B cell (primary cell): ENCODE measurements around the gene RAP1GDS1. TPM values are rescaled to one million over a fixed set of nuclear protein-coding genes. Genes with fewer than 3 reads are reported as not detected.

Source experiments
- ATAC-seq: fragments of 200-7000 bp; cut with Tn5 transposase; one replicate; pipeline ENCODE4 v1.10.0; 2021; ENCODE audit warnings: low read depth, mild to moderate bottlenecking, moderate number of reproducible peaks, moderate library complexity
- CTCF ChIA-PET: fragments of 350-600 bp; sonication (Branson Sonifier 250); formaldehyde crosslinking; loops from one replicate; lab custom pipeline; 2021; ENCODE audit warnings: antibody characterized with exemption, inconsistent platforms; lab: Charles Lee
- POLR2A ChIA-PET: fragments of 350-600 bp; sonication (Branson Sonifier 250); formaldehyde crosslinking; loops from one replicate; lab custom pipeline; 2021; ENCODE audit warnings: antibody characterized with exemption; lab: Charles Lee
- DNase-seq: peaks from one replicate; pipeline ENCODE4 v3.0.0; 2013
- H2AFZ ChIP-seq: 2 replicates; pipeline ENCODE4 v1.6.1; 2012; ENCODE audit warnings: mild to moderate bottlenecking, low read depth, low read length; ENCODE audit not compliant: insufficient read depth, poor library complexity, severe bottlenecking
- H3K27ac ChIP-seq, 2 donors: 1 replicate in 1 of 2; 2 replicates in 1 of 2; pipeline ENCODE4 v1.5.1; 2012 to 2013; ENCODE audit warnings: low read length in 2 of 2, mild to moderate bottlenecking in 2 of 2, moderate library complexity in 1 of 2
- H3K27me3 ChIP-seq, 4 experiments: fragments of 200-600 bp in 1 of 4; sonication (generic) in 1 of 4; replicated peaks in 1 of 4; 1 replicate in 2 of 4; 2 replicates in 2 of 4; pipeline versions ENCODE4 v1.6.1 to v1.7.0; 2013 to 2016; ENCODE audit warnings: low read length in 3 of 4, mild to moderate bottlenecking in 2 of 4, mixed read lengths in 1 of 4, moderate library complexity in 1 of 4; ENCODE audit not compliant: insufficient read depth in 4 of 4, control insufficient read depth in 3 of 4; ENCODE audit errors: control extremely low read depth in 1 of 4
- H3K36me3 ChIP-seq, 2 experiments: replicated peaks in 1 of 2; 1 replicate in 1 of 2; 2 replicates in 1 of 2; pipeline versions ENCODE4 v1.6.1 to v1.7.1; 2013; ENCODE audit warnings: low read length in 1 of 2; ENCODE audit not compliant: insufficient read depth in 2 of 2, control insufficient read depth in 1 of 2; ENCODE audit errors: control extremely low read depth in 1 of 2, extremely low read depth in 1 of 2
- H3K4me1 ChIP-seq, 2 donors: fragments of 200-600 bp in 1 of 2; sonication (generic) in 1 of 2; 1 replicate in 1 of 2; 2 replicates in 1 of 2; pipeline versions ENCODE4 v1.5.1 to v1.6.1; 2013 to 2017; ENCODE audit warnings: low read length in 2 of 2; ENCODE audit not compliant: control insufficient read depth in 2 of 2, insufficient read depth in 2 of 2
- H3K4me2 ChIP-seq: replicated peaks from 2 replicates; pipeline ENCODE3; 2012; ENCODE audit warnings: mild to moderate bottlenecking, low read depth, low read length; ENCODE audit not compliant: poor library complexity, severe bottlenecking
- H3K4me3 ChIP-seq, 5 experiments: fragments of 200-600 bp in 1 of 5; sonication (generic) in 1 of 5; 1 replicate in 3 of 5; 2 replicates in 2 of 5; pipeline versions ENCODE4 v1.5.1 to v1.7.0; 2011 to 2016; ENCODE audit warnings: low read length in 4 of 5, mild to moderate bottlenecking in 4 of 5, low read depth in 2 of 5, control low read depth in 1 of 5, moderate library complexity in 1 of 5; ENCODE audit not compliant: insufficient read depth in 1 of 5; ENCODE audit errors: control extremely low read depth in 1 of 5, extremely low read depth in 1 of 5
- H3K79me2 ChIP-seq: fragments of 200-600 bp; sonication (generic); one replicate; pipeline ENCODE4 v1.6.0; 2016; ENCODE audit warnings: low read length; ENCODE audit not compliant: control insufficient read depth, insufficient read depth
- H3K9ac ChIP-seq: fragments of 200-600 bp; sonication (generic); 2 replicates; pipeline ENCODE4 v1.6.1; 2017; ENCODE audit warnings: mild to moderate bottlenecking, low read length, moderate library complexity
- H3K9me3 ChIP-seq, 3 donors: one replicate each; pipeline versions ENCODE4 v1.6.1 to v1.7.1; 2013; ENCODE audit warnings: low read length in 2 of 3; ENCODE audit not compliant: control insufficient read depth in 2 of 3, insufficient read depth in 1 of 3; ENCODE audit errors: control extremely low read depth in 1 of 3
- H4K20me1 ChIP-seq: 2 replicates; pipeline ENCODE4 v1.6.0; 2012; ENCODE audit warnings: mild to moderate bottlenecking, low read length; ENCODE audit not compliant: insufficient read depth, control insufficient read depth, poor library complexity, severe bottlenecking
- H3K27ac Mint-ChIP-seq: one replicate; pipeline ENCODE4 v1.8.0; 2021; ENCODE audit warnings: mixed read lengths
- H3K27me3 Mint-ChIP-seq: one replicate; pipeline ENCODE4 v1.8.0; 2021; ENCODE audit warnings: mixed read lengths
- H3K4me1 Mint-ChIP-seq: one replicate; pipeline ENCODE4 v1.8.0; 2021; ENCODE audit warnings: mixed read lengths
- H3K4me3 Mint-ChIP-seq: one replicate; pipeline ENCODE4 v1.8.0; 2021; ENCODE audit warnings: mixed read lengths
- H3K9me3 Mint-ChIP-seq: one replicate; pipeline ENCODE4 v1.8.0; 2022; ENCODE audit warnings: mixed read lengths; ENCODE audit not compliant: insufficient read depth
- EZH2 ChIP-seq: IDR thresholded peaks from 2 replicates; pipeline ENCODE4 v1.6.1; 2012; ENCODE audit warnings: borderline replicate concordance, low read depth, mild to moderate bottlenecking, moderate library complexity, low read length; ENCODE audit not compliant: insufficient read depth, poor library complexity, severe bottlenecking
- WGBS: methylation state at CpG from one replicate; pipeline ENCODE4 v1.1.5; 2013; ENCODE audit warnings: missing lambda C conversion rate; ENCODE audit not compliant: insufficient coverage; 5-methylcytosine and 5-hydroxymethylcytosine counted together
- intact Hi-C: fragments of 100-400 bp; cut with micrococcal nuclease; formaldehyde crosslinking; loops from one replicate; pipeline ENCODE4 v1.10.0; 2022
- polyA plus RNA-seq: library from polyadenylated mRNA; depleted of rRNA; stranded (reverse); fragments of >200 nt; gene quantifications from 2 replicates; pipeline ENCODE4 v1.2.3, GENCODE V29; 2012
- total RNA-seq, 2 donors: library from RNA; stranded (reverse); fragments of 120-200 nt in 1 of 2; gene quantifications; 1 replicate in 1 of 2; 2 replicates in 1 of 2; pipeline versions ENCODE4 v1.2.3 to v1.2.4, GENCODE V29; 2013 to 2022
- TF ChIP-seq, protein P1 (sequence below): fragments of 200-600 bp; IDR thresholded peaks from one replicate; pipeline ENCODE4 v1.8.0; 2022; ENCODE audit warnings: antibody characterized with exemption, mild to moderate bottlenecking

RAP1GDS1 gene
- total and polyA plus RNA-seq, 2 donors (not counting 1 experiment from before 2014, with no cell fraction given) = 23.6 to 66.3 TPM

DNA sequence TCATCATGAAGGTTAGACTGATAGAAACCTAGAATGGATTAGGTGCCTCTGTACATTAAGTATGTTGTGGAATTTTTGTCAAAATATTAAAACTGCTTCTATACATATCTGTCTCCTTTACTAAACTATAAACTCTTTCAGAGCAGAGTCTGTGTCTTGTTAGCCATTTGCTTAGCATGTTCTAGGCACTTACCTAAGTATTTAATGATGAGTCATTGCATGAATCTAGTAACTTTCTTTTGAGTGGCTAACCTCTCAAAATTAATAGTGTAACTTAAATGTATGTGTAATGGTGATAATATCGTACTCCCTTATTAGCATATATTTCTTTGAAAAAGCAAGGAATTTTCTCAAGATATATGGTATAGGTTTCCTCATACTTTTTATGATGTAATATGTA lies 57.8 kb downstream of the RAP1GDS1 start:
- no peak overlapping the region for H3K9ac ChIP-seq
- ChIA-PET POLR2A (no interaction called here), CTCF (no interaction called here)
- no peak overlapping the region for H3K4me3 ChIP-seq
- H3K27me3 ChIP-seq = no peaks in the 10 kb centered on the region
- H3K9me3 ChIP-seq = peaks cover 0 to 7% (median 0%) of the 10 kb centered on the region in 3 donors
- H3K36me3 ChIP-seq = peaks cover 3 to 9% of the 10 kb centered on the region in 2 experiments
- H2AFZ ChIP-seq = no peak overlapping the region
- H3K4me1 ChIP-seq = peaks cover 9% of the 10 kb centered on the region in 2 donors
- Mint-ChIP-seq H3K9me3 (peaks cover 3% of the 10 kb centered on the region), H3K4me3 (no peak overlapping the region), H3K27me3 (no peaks in the 10 kb centered on the region), H3K27ac (no peak overlapping the region), H3K4me1 (no peaks in the 10 kb centered on the region)
- ATAC-seq (no peak), DNase-seq (no peak)
- H3K4me2 ChIP-seq = no peak overlapping the region
- H3K27ac ChIP-seq = no peak overlapping the region
- WGBS = no CpG with 5 or more reads among the region's 1 CpG
- peaks cover 15% of the 10 kb centered on the region for H3K79me2 ChIP-seq
- no peaks in the 10 kb centered on the region for H4K20me1 ChIP-seq
- no peak for TF ChIP-seq EZH2
- TF ChIP-seq, protein P1, sequence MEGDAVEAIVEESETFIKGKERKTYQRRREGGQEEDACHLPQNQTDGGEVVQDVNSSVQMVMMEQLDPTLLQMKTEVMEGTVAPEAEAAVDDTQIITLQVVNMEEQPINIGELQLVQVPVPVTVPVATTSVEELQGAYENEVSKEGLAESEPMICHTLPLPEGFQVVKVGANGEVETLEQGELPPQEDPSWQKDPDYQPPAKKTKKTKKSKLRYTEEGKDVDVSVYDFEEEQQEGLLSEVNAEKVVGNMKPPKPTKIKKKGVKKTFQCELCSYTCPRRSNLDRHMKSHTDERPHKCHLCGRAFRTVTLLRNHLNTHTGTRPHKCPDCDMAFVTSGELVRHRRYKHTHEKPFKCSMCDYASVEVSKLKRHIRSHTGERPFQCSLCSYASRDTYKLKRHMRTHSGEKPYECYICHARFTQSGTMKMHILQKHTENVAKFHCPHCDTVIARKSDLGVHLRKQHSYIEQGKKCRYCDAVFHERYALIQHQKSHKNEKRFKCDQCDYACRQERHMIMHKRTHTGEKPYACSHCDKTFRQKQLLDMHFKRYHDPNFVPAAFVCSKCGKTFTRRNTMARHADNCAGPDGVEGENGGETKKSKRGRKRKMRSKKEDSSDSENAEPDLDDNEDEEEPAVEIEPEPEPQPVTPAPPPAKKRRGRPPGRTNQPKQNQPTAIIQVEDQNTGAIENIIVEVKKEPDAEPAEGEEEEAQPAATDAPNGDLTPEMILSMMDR = no peak
- intact Hi-C loops = no loop called here

DNA sequence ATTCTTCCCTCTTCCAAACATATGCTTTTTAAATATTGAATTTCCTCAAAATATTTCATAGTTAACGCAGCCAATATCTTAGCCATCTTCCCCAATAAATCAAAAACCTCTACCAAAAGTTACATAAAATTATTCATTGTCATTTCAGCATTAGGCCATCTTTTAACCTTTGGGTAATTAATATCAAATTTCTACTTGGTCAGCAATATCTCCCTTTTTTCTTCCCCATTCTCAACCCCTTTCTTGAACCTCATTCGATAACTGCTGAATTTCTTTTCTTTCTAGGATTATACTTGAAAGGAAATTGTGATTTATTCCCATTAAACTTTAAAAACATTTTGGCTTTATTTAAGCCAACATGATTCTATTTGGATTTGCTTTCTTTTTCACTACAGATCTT lies 65.0 kb downstream of the RAP1GDS1 start:
- Mint-ChIP-seq H3K27me3 (no peaks in the 10 kb centered on the region), H3K27ac (no peak overlapping the region), H3K4me3 (no peak overlapping the region), H3K4me1 (no peaks in the 10 kb centered on the region), H3K9me3 (peaks cover 4% of the 10 kb centered on the region)
- Histone ChIP-seq H3K27me3 (no peaks in the 10 kb centered on the region), H3K36me3 (no peaks in the 10 kb centered on the region), H2AFZ (no peak overlapping the region), H3K9me3 (peaks cover 2 to 19% (median 3%) of the 10 kb centered on the region in 3 donors), H3K27ac (no peak overlapping the region), H4K20me1 (no peaks in the 10 kb centered on the region), H3K4me3 (no peak overlapping the region), H3K79me2 (no peaks in the 10 kb centered on the region), H3K4me1 (no peaks in the 10 kb centered on the region), H3K4me2 (no peak overlapping the region), H3K9ac (no peak overlapping the region)
- CTCF ChIA-PET = no interaction called here
- no peak for ATAC-seq
- no CpG with 5 or more reads among the region's 2 CpGs for WGBS
- intact Hi-C loops = no loop called here
- DNase-seq = no peak
- POLR2A ChIA-PET = no interaction called here
- TF ChIP-seq, protein P1 = no peak
- TF ChIP-seq EZH2 = no peak
